H1 (cell line): ENCODE results near the gene LMX1B. TPM values are rescaled to one million over a fixed set of nuclear protein-coding genes. Genes with fewer than 3 reads are reported as not detected.
"Not testable (repeated sequence)": the region's sequence is repeated elsewhere in the genome, so short reads cannot be mapped to it uniquely, and the experiment has no call there.

Source experiments
- CTCF ChIA-PET: fragments of 300-600 bp; sonication (Branson Sonifier 250); formaldehyde crosslinking; loops from one replicate; lab custom pipeline; 2021; ENCODE audit not compliant: partially characterized antibody; lab: Charles Lee
- POLR2A ChIA-PET: fragments of 300-600 bp; sonication (Branson Sonifier 250); formaldehyde crosslinking; loops from one replicate; lab custom pipeline; 2021; ENCODE audit warnings: inconsistent platforms; ENCODE audit not compliant: partially characterized antibody; lab: Charles Lee
- DNase-seq, 2 experiments: peaks; one replicate each; pipeline versions ENCODE4 v3.0.0 to v3.0.0-alpha.2; 2010 to 2022; ENCODE audit warnings: low spot score in 2 of 2, low read depth in 1 of 2, mixed read lengths in 1 of 2
- FAIRE-seq: peaks from 2 replicates; lab custom pipeline; 2011; peaks lifted over from hg19 to GRCh38; lab: Jason Lieb, UNC
- H2AFZ ChIP-seq: 2 replicates; pipeline ENCODE4 v1.8.1; 2012; ENCODE audit warnings: low read length, inconsistent platforms
- H2AK5ac ChIP-seq: 2 replicates; pipeline ENCODE4 v1.6.1; 2013; ENCODE audit warnings: low read depth, low read length
- H2BK120ac ChIP-seq: replicated peaks from 2 replicates; pipeline ENCODE3; 2013; ENCODE audit warnings: low read depth, low read length, inconsistent platforms
- H2BK12ac ChIP-seq: 2 replicates; pipeline ENCODE4 v1.6.1; 2013; ENCODE audit warnings: low read depth, low read length
- H2BK15ac ChIP-seq: 2 replicates; pipeline ENCODE4 v1.6.1; 2013; ENCODE audit warnings: low read length
- H2BK20ac ChIP-seq: 2 replicates; pipeline ENCODE4 v1.6.1; 2013; ENCODE audit warnings: low read length
- H2BK5ac ChIP-seq: 2 replicates; pipeline ENCODE4 v1.6.1; 2013; ENCODE audit warnings: low read depth, low read length
- H3K14ac ChIP-seq: 2 replicates; pipeline ENCODE4 v1.6.1; 2013; ENCODE audit warnings: inconsistent platforms; ENCODE audit not compliant: insufficient read length
- H3K18ac ChIP-seq: 2 replicates; pipeline ENCODE4 v1.6.1; 2013; ENCODE audit warnings: low read length; ENCODE audit errors: extremely low read depth
- H3K23ac ChIP-seq: 2 replicates; pipeline ENCODE4 v1.6.1; 2013; ENCODE audit warnings: inconsistent platforms; ENCODE audit not compliant: insufficient read length
- H3K23me2 ChIP-seq: 2 replicates; pipeline ENCODE4 v1.6.1; 2013; ENCODE audit warnings: low read depth, low read length
- H3K27ac ChIP-seq: 2 replicates; pipeline ENCODE4 v1.6.1; 2011; ENCODE audit warnings: low read depth, low read length, inconsistent platforms
- H3K27me3 ChIP-seq, 4 experiments: replicated peaks in 1 of 4; 1 replicate in 1 of 4; 2 replicates in 3 of 4; pipeline versions ENCODE4 v1.6.1 to v1.8.1; 2011 to 2013; ENCODE audit warnings: low read length in 3 of 4, mild to moderate bottlenecking in 3 of 4, inconsistent platforms in 2 of 4, mixed read lengths in 2 of 4, moderate library complexity in 1 of 4; ENCODE audit not compliant: control insufficient read depth in 3 of 4, insufficient read depth in 3 of 4; ENCODE audit errors: extremely low read depth in 1 of 4
- H3K36me3 ChIP-seq, 4 experiments: 2 replicates each; pipeline versions ENCODE4 v1.6.1 to v1.8.1; 2011 to 2013; ENCODE audit warnings: mild to moderate bottlenecking in 4 of 4, low read length in 3 of 4, moderate library complexity in 2 of 4, control low read depth in 1 of 4, inconsistent platforms in 1 of 4; ENCODE audit not compliant: insufficient read depth in 4 of 4, control insufficient read depth in 2 of 4
- H3K4ac ChIP-seq: replicated peaks from 2 replicates; pipeline ENCODE3; 2013; ENCODE audit warnings: low read length, low read depth, mixed read lengths, inconsistent platforms; ENCODE audit not compliant: insufficient read length
- H3K4me1 ChIP-seq, 4 experiments: replicated peaks in 1 of 4; 1 replicate in 1 of 4; 2 replicates in 3 of 4; pipeline versions ENCODE4 v1.6.1 to v1.8.1; 2011 to 2013; ENCODE audit warnings: low read length in 3 of 4, inconsistent platforms in 2 of 4, mixed read lengths in 1 of 4; ENCODE audit not compliant: insufficient read depth in 4 of 4, control insufficient read depth in 3 of 4
- H3K4me2 ChIP-seq, 2 experiments: 2 replicates each; pipeline versions ENCODE4 v1.6.1 to v1.8.1; 2011 to 2013; ENCODE audit warnings: low read depth in 2 of 2, low read length in 2 of 2, control low read depth in 1 of 2, inconsistent platforms in 1 of 2, mild to moderate bottlenecking in 1 of 2; ENCODE audit not compliant: insufficient read depth in 1 of 2
- H3K4me3 ChIP-seq, 4 experiments: fragments of 200-600, 300-600 bp in 1 of 4; sonication (generic), shearing (Covaris generic), sonication (Bioruptor Twin) in 1 of 4; 2 replicates each; pipeline versions ENCODE4 v1.5.1 to v1.8.1; 2011 to 2016; ENCODE audit warnings: low read length in 4 of 4, low read depth in 3 of 4, control low read depth in 2 of 4, inconsistent platforms in 2 of 4, mild to moderate bottlenecking in 2 of 4, mixed read lengths in 1 of 4, moderate library complexity in 1 of 4; ENCODE audit not compliant: insufficient read depth in 2 of 4; ENCODE audit errors: extremely low read depth in 1 of 4
- H3K56ac ChIP-seq: replicated peaks from 2 replicates; pipeline ENCODE3; 2013; ENCODE audit warnings: low read depth, mild to moderate bottlenecking, mixed read lengths, low read length, inconsistent platforms; ENCODE audit not compliant: insufficient read length
- H3K79me1 ChIP-seq: 2 replicates; pipeline ENCODE4 v1.6.1; 2013; ENCODE audit warnings: low read depth, low read length, control low read depth
- H3K79me2 ChIP-seq, 2 experiments: 2 replicates each; pipeline versions ENCODE4 v1.6.1 to v1.8.1; 2012 to 2013; ENCODE audit warnings: low read length in 2 of 2, mild to moderate bottlenecking in 2 of 2, inconsistent platforms in 1 of 2; ENCODE audit not compliant: insufficient read depth in 2 of 2, control insufficient read depth in 1 of 2
- H3K9ac ChIP-seq, 4 experiments: replicated peaks in 1 of 4; 1 replicate in 1 of 4; 2 replicates in 3 of 4; pipeline versions ENCODE4 v1.6.1 to v1.8.1; 2011 to 2013; ENCODE audit warnings: low read depth in 3 of 4, low read length in 3 of 4, control low read depth in 2 of 4, mild to moderate bottlenecking in 2 of 4, moderate library complexity in 2 of 4, inconsistent platforms in 1 of 4; ENCODE audit errors: extremely low read depth in 1 of 4
- H3K9me3 ChIP-seq, 2 experiments: 2 replicates each; pipeline versions ENCODE4 v1.6.1 to v1.8.1; 2012 to 2013; ENCODE audit warnings: mild to moderate bottlenecking in 2 of 2, moderate library complexity in 2 of 2, control low read depth in 1 of 2, inconsistent platforms in 1 of 2, low read depth in 1 of 2, low read length in 1 of 2, mixed read lengths in 1 of 2; ENCODE audit not compliant: insufficient read depth in 2 of 2
- H4K20me1 ChIP-seq, 2 experiments: replicated peaks in 1 of 2; 2 replicates each; pipeline versions ENCODE3 to v1.8.1; 2011 to 2013; ENCODE audit warnings: inconsistent platforms in 2 of 2, low read length in 2 of 2, mild to moderate bottlenecking in 1 of 2; ENCODE audit not compliant: insufficient read depth in 2 of 2, control insufficient read depth in 1 of 2
- H4K5ac ChIP-seq: 2 replicates; pipeline ENCODE4 v1.6.1; 2013; ENCODE audit warnings: low read length, low read depth, mixed read lengths, inconsistent platforms; ENCODE audit not compliant: insufficient read length
- H4K8ac ChIP-seq: 2 replicates; pipeline ENCODE4 v1.8.0; 2013; ENCODE audit warnings: mild to moderate bottlenecking, moderate library complexity, low read length, inconsistent platforms; ENCODE audit not compliant: insufficient read depth; ENCODE audit errors: extremely low read depth
- H4K91ac ChIP-seq: replicated peaks from 2 replicates; pipeline ENCODE3; 2013; ENCODE audit warnings: low read length, mixed read lengths, inconsistent platforms; ENCODE audit not compliant: insufficient read length
- WGBS, 2 experiments: shearing (Covaris generic) in 1 of 2; methylation state at CpG; one replicate each; pipeline versions ENCODE4 v1.1.6 to v1.1.7; 2013 to 2015; ENCODE audit warnings: low lambda C conversion rate in 2 of 2, mixed read lengths in 2 of 2, inconsistent platforms in 1 of 2, low coverage in 1 of 2, missing lambda C conversion rate in 1 of 2; ENCODE audit not compliant: insufficient replicate concordance in 2 of 2, insufficient coverage in 1 of 2, insufficient read length in 1 of 2; ENCODE audit errors: extremely low coverage in 1 of 2, missing lambda C conversion rate in 1 of 2; 5-methylcytosine and 5-hydroxymethylcytosine counted together
- polyA plus RNA-seq, 7 experiments: library from polyadenylated mRNA; depleted of rRNA in 3 of 7; stranded (reverse) in 5 of 7; unstranded in 2 of 7; fragments of >200 nt in 5 of 7; fragments of 200-250 nt in 2 of 7; gene quantifications; 1 replicate in 5 of 7; 2 replicates in 1 of 7; 4 replicates in 1 of 7; pipeline versions ENCODE4 v1.2.1 to v1.2.3, GENCODE V29; 2011 to 2013; ENCODE audit warnings: missing spikeins in 2 of 7, mixed read lengths in 2 of 7
- total RNA-seq: library from RNA; stranded (reverse); fragmentation: NEBNext Ultra II Directional; extraction: Animal tissue kit (Norgen Biotek cat#: 25700); gene quantifications from 2 replicates; pipeline ENCODE4 v1.2.1, GENCODE V29; 2021

The LMX1B gene
- total and polyA plus RNA-seq, 2 of the 8 experiments (the other 6 are each of a cell fraction or from before 2014, with no cell fraction given), result 0.09 to 0.37 TPM

DNA sequence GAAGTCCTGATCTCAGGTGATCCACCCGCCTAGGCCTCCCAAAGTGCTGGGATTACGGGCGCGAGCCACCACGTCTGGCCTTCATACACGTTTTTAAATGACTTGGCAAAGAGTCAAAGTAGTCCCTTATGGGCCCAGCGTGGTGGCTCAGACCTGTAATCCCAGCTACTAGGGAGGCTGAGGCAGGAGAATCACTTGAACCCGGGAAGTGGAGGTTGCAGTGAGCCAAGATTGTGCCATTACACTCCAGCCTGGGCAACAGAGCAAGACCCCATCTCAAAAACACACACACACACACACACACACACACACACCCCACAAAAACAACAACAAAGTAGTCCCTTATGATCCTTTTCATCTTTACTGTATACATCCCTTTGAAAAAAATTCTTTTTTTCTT lies 116.9 kb downstream of the LMX1B start:
- H3K23me2 ChIP-seq, H3K18ac ChIP-seq: not testable (repeated sequence)

More for the DNA sequence above, 116.9 kb downstream of the LMX1B start:
- not testable (repeated sequence) for H4K20me1 ChIP-seq, H3K56ac ChIP-seq, H3K27ac ChIP-seq, H3K9ac ChIP-seq, H2BK15ac ChIP-seq, H2BK120ac ChIP-seq, H3K9me3 ChIP-seq, H3K14ac ChIP-seq, H3K36me3 ChIP-seq, H2BK20ac ChIP-seq, H3K79me1 ChIP-seq, FAIRE-seq, H4K8ac ChIP-seq, H3K4me2 ChIP-seq, H2BK5ac ChIP-seq, H3K4me3 ChIP-seq, H3K4ac ChIP-seq, H2BK12ac ChIP-seq, H2AFZ ChIP-seq, H3K23ac ChIP-seq, H4K5ac ChIP-seq, H3K4me1 ChIP-seq, H3K27me3 ChIP-seq, H2AK5ac ChIP-seq, H4K91ac ChIP-seq, H3K79me2 ChIP-seq
- ChIA-PET POLR2A (interaction anchor here (0.6 kb wide), 1 partner anchor 127 kb away, joined by 3 read pairs; no protein-coding TSS in a partner anchor), CTCF (interaction anchor here (6.7 kb wide), 1 partner anchor 23 kb away, joined by 48 read pairs; no protein-coding TSS in a partner anchor)
- 93% methylated on average over 8 of the region's 8 CpGs; no CpG with 5 or more reads in 1 of the 2 experiments for WGBS, 2 experiments
- peak in 1 of 2 experiments; percentile 4 for DNase-seq
